Measurements from ENCODE around the gene MUC5AC. TPM values are rescaled to one million over a fixed set of nuclear protein-coding genes. Genes with fewer than 3 reads are reported as not detected.

The MUC5AC gene
- total and polyA plus RNA-seq, 4 donors: not detected

DNA sequence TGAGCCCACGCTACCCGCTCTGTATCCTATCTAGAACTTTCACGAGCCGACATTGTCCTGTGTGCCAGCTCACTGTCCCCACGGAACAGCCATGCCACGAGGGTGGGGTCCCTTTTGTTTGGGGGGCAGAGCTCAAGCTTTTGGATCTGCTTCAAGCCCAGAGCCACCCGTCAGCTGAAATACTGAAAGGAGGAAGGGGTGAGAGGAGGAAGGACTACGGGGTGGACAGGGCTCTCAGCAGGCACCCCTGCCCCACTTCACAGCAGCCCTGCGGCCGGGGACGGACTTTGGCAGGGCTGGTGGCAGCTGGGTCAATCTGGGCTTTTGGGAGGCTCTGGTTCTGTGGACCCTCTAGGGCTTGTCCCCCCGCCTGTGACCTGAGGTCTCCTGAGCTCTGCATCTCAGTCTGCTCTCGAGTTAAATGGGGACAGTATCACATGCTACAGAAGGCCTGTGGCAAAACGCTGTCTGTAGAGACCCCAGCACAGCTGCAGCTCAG, 30.0 kb upstream of the MUC5AC start:
- no peaks in the 10 kb centered on the region for H3K4me1 ChIP-seq (ENCODE audit: control insufficient read depth in 4 of 4, insufficient read depth in 4 of 4, low read length in 3 of 4)
- no peaks in the 10 kb centered on the region for H3K9me3 ChIP-seq (ENCODE audit: control insufficient read depth in 4 of 4, low read length in 3 of 4)
- H3K4me3 ChIP-seq (ENCODE audit: low read depth in 1 of 3, low read length in 3 of 3): no peak overlapping the region
- no peaks in the 10 kb centered on the region for H3K27me3 ChIP-seq (ENCODE audit: control insufficient read depth in 4 of 4, insufficient read depth in 4 of 4, low read length in 3 of 4)
- H3K9ac ChIP-seq (ENCODE audit: low read depth in 1 of 2, low read length in 2 of 2): no peak overlapping the region
- WGBS: 68% methylated on average over 14 of the region's 14 CpGs
- H3K36me3 ChIP-seq (ENCODE audit: control insufficient read depth in 4 of 4, insufficient read depth in 3 of 4, low read depth in 1 of 4, low read length in 3 of 4): no peaks in the 10 kb centered on the region
- no peak overlapping the region for H3K27ac ChIP-seq (ENCODE audit: low read depth in 1 of 2, low read length in 2 of 2)
- TF ChIP-seq, protein P1, sequence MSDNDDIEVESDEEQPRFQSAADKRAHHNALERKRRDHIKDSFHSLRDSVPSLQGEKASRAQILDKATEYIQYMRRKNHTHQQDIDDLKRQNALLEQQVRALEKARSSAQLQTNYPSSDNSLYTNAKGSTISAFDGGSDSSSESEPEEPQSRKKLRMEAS (IDR thresholded peaks at IDR 0.05): no peak
- TF ChIP-seq FOXA1 (IDR thresholded peaks at IDR 0.05) (no peak), EGR1 (IDR thresholded peaks at IDR 0.05; ENCODE audit: low read depth in 2 of 2) (no peak), HNF4A (conservative IDR thresholded peaks at IDR 0.05) (no peak), FOXA2 (IDR thresholded peaks at IDR 0.05) (no peak), HNF4G (IDR thresholded peaks at IDR 0.05) (no peak), SP1 (IDR thresholded peaks at IDR 0.05) (no peak), JUND (IDR thresholded peaks at IDR 0.05) (no peak), YY1 (IDR thresholded peaks at IDR 0.05) (no peak), NR2F2 (IDR thresholded peaks at IDR 0.05) (no peak), RAD21 (IDR thresholded peaks at IDR 0.05) (no peak), RXRA (IDR thresholded peaks at IDR 0.05) (no peak), TAF1 (conservative IDR thresholded peaks at IDR 0.05) (no peak), GABPA (IDR thresholded peaks at IDR 0.05 in 1 of 2, conservative IDR thresholded peaks at IDR 0.05 in 1 of 2) (no peak)
- TF ChIP-seq, protein P2, sequence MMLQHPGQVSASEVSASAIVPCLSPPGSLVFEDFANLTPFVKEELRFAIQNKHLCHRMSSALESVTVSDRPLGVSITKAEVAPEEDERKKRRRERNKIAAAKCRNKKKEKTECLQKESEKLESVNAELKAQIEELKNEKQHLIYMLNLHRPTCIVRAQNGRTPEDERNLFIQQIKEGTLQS (IDR thresholded peaks at IDR 0.05): no peak
- TF ChIP-seq, protein P3, sequence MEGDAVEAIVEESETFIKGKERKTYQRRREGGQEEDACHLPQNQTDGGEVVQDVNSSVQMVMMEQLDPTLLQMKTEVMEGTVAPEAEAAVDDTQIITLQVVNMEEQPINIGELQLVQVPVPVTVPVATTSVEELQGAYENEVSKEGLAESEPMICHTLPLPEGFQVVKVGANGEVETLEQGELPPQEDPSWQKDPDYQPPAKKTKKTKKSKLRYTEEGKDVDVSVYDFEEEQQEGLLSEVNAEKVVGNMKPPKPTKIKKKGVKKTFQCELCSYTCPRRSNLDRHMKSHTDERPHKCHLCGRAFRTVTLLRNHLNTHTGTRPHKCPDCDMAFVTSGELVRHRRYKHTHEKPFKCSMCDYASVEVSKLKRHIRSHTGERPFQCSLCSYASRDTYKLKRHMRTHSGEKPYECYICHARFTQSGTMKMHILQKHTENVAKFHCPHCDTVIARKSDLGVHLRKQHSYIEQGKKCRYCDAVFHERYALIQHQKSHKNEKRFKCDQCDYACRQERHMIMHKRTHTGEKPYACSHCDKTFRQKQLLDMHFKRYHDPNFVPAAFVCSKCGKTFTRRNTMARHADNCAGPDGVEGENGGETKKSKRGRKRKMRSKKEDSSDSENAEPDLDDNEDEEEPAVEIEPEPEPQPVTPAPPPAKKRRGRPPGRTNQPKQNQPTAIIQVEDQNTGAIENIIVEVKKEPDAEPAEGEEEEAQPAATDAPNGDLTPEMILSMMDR (IDR thresholded peaks at IDR 0.05; ENCODE audit: low read depth, low read length, missing input control): no peak
- TF ChIP-seq, protein P4, sequence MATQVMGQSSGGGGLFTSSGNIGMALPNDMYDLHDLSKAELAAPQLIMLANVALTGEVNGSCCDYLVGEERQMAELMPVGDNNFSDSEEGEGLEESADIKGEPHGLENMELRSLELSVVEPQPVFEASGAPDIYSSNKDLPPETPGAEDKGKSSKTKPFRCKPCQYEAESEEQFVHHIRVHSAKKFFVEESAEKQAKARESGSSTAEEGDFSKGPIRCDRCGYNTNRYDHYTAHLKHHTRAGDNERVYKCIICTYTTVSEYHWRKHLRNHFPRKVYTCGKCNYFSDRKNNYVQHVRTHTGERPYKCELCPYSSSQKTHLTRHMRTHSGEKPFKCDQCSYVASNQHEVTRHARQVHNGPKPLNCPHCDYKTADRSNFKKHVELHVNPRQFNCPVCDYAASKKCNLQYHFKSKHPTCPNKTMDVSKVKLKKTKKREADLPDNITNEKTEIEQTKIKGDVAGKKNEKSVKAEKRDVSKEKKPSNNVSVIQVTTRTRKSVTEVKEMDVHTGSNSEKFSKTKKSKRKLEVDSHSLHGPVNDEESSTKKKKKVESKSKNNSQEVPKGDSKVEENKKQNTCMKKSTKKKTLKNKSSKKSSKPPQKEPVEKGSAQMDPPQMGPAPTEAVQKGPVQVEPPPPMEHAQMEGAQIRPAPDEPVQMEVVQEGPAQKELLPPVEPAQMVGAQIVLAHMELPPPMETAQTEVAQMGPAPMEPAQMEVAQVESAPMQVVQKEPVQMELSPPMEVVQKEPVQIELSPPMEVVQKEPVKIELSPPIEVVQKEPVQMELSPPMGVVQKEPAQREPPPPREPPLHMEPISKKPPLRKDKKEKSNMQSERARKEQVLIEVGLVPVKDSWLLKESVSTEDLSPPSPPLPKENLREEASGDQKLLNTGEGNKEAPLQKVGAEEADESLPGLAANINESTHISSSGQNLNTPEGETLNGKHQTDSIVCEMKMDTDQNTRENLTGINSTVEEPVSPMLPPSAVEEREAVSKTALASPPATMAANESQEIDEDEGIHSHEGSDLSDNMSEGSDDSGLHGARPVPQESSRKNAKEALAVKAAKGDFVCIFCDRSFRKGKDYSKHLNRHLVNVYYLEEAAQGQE (IDR thresholded peaks at IDR 0.05): no peak
- TF ChIP-seq, protein P5, sequence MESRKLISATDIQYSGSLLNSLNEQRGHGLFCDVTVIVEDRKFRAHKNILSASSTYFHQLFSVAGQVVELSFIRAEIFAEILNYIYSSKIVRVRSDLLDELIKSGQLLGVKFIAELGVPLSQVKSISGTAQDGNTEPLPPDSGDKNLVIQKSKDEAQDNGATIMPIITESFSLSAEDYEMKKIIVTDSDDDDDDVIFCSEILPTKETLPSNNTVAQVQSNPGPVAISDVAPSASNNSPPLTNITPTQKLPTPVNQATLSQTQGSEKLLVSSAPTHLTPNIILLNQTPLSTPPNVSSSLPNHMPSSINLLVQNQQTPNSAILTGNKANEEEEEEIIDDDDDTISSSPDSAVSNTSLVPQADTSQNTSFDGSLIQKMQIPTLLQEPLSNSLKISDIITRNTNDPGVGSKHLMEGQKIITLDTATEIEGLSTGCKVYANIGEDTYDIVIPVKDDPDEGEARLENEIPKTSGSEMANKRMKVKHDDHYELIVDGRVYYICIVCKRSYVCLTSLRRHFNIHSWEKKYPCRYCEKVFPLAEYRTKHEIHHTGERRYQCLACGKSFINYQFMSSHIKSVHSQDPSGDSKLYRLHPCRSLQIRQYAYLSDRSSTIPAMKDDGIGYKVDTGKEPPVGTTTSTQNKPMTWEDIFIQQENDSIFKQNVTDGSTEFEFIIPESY (IDR thresholded peaks at IDR 0.05): no peak
- no peak for DNase-seq (ENCODE audit: low spot score)
